GM11168 (cell line): ENCODE results near the gene EXOC3.

Experiments
- in situ Hi-C: fragments of 300-500 bp; cut with MboI; formaldehyde crosslinking; loops from one replicate; pipeline ENCODE4 v1.12.0; 2022; ENCODE audit warnings: low sequenced_read_pairs; ENCODE audit not compliant: unreplicated experiment

EXOC3 gene

DNA sequence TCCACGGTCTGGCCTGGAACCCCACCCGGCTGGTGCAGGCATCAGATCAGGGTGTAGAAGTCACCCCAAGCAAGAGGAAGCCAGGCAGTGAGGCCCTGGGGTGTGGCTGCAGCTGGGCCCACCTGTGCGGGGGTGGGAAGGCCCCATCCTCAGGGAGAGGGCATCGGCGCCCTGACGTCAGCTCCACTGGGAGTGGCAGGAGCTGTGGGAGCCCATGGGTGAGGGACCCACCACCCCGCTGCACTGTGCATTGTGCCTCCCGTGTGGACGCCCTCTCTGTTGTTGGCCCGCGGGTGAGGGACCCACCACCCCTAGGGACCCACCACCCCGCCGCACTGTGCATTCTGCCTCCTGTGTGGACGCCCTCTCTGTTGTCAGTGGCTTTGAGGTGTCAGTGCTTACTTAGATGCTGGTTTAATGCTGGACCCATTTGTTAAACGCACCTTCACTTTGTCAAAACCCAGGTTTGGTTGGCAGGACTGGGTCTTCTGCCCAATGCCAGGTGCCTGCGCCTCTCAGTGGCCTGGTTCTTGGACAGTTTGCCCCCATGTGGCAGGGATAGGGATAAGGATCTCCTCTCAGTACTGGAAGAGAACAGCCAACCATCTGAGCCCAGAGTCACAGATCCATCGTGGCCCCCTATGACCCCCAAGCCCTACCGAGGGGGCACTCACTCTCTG lies 6.9 kb upstream of the EXOC3 start:
- in situ Hi-C loops, result loop anchor here (10.0 kb wide), 1 partner anchor 121 kb away; no protein-coding TSS in a partner anchor

GRCh38 chr5:436641-436975 lies 6.4 kb upstream of the EXOC3 start:
- in situ Hi-C loops, result loop anchor here (10.0 kb wide), 1 partner anchor 122 kb away; no protein-coding TSS in a partner anchor

DNA sequence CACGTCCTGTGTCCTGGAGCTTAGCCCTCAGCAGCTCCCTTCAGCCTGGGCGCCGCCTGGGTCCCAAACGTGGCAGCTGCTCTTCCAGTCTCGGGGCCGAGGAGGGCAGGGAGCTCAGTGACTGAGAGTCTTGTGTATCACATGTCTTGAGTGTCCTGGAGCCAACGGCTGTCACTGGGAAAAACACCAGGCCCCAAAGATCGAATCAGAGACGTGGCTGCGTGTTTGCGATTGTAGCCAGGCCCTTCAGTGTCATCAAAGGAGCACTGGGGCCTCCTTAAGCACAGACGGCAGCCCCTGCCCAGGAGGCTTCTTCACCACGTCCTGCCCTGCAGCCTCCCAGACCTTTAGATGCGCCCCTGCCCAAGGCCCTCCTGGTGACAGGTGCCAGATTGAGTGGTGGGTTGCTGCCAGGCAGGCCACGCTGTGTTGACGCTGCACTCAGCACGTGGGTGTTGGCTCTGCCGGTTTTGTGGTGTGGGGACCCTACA lies 5.7 kb upstream of the EXOC3 start:
- in situ Hi-C loops, result loop anchor here (10.0 kb wide), 1 partner anchor 123 kb away; no protein-coding TSS in a partner anchor

GRCh38 chr5:438481-438981 lies 4.4 kb upstream of the EXOC3 start:
- in situ Hi-C loops, result loop anchor here (10.0 kb wide), 1 partner anchor 124 kb away; no protein-coding TSS in a partner anchor

- in situ Hi-C loops, result loop anchor here (10.0 kb wide), 1 partner anchor 124 kb away; no protein-coding TSS in a partner anchor
These were observed 3.8 kb upstream of the EXOC3 start for GRCh38 chr5:439181-439580.

- in situ Hi-C loops, result loop anchor here (10.0 kb wide), 1 partner anchor 125 kb away; no protein-coding TSS in a partner anchor
These were observed 3.3 kb upstream of the EXOC3 start for GRCh38 chr5:439636-440035.

DNA sequence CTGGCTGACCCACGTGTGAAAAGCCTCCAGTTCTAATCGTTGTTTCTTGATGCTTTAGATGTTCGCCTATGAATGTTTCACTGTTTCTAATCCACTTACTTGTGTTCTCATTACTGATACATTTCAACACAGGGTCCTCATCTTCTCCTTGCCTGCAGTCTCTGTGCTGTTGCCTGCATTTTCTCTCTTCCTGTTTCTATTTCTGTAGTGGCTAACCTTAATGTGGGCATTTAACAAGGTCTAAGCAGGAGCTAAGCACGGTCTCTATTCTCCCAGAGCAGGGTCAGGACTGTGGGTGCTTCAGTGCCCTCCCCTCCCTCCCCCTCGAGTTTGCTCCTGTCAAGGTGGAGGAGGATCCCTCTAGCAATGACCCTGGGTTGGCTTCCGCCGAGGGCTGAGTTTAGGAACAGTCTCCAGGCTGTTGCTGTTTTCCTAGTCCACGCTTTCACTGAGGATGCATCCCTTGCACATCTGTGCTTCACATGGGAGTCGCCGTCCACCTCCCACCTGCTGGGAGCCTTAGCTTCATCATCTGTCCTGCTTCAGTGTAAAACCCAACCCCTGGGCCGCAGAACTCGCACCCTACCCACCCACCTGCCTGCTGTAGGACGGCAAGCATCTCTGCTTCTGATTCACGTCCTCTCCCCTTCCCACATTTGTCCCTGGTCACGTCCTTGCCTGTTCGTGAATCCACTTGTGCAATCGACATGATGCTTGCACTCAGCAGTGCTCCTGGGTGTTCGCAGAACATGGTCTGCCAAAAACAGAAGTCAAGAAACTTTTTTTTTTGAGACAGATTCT lies 2.4 kb upstream of the EXOC3 start:
- in situ Hi-C loops, result no loop called here

DNA sequence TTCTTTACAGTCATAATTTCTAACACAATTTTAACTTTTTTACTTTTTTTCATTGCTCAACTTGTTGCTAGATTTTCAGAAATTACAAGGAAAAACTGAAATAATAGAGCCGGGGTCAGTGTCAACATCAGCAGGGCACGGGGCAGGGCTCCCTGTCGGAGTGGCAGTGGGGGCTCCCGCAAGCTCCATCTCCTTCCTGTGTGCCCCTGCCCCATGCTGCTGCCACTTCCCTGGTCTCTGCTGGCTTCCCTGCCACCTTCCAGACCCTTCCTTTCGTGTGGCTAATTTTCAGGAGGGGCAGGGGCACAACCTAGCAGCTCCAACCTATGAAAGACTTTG lies 1.0 kb upstream of the EXOC3 start:
- in situ Hi-C loops, result no loop called here

DNA sequence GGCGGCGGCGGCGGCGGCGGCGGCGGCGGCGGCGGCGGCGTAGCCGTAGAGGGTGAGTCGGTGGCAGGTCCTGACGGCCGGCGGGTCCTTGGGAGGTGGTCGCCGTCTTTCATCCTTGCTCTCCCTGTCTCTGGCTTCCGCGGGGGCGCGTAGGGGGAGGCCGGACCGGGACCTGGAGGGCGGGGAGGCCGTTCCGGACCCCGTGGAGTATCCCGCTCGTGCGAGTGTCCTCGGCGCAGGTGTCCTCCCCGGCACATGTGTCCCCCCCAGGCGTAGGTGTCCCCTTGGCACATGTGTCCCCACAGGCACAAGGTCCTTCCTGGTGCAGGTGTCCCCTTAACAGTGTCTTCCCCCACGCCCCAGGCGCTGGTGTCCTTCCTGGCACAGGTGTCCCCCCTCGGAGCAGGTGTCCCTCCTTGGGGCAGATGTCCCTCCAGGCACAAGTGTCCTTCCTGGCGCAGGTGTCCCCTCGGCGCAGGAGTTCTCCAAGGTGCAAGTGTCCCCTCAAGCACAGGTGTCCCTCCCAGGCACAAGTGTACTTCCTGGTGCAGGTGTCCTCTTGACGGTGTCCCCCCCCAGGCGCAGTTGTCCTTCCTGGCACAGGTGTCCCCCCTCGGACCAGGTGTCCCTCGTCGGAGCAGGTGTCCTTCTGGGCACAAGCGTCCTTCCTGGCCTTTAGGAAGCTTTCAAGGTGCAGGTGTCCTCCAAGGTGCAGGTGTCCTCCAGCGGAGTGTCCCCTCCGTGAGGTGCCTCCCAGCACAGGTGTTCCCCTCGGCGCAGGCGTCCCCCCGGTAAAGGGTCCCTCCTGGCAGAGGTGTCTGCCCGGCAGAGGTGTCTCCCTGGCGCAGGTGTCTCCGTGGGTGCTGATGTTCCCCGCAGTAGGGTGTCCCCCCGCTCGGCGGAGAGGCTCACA lies 519 bp downstream of the EXOC3 start:
- in situ Hi-C loops, result no loop called here

- in situ Hi-C loops, result no loop called here
These were observed 1.2 kb downstream of the EXOC3 start for GRCh38 chr5:444226-444625.

DNA sequence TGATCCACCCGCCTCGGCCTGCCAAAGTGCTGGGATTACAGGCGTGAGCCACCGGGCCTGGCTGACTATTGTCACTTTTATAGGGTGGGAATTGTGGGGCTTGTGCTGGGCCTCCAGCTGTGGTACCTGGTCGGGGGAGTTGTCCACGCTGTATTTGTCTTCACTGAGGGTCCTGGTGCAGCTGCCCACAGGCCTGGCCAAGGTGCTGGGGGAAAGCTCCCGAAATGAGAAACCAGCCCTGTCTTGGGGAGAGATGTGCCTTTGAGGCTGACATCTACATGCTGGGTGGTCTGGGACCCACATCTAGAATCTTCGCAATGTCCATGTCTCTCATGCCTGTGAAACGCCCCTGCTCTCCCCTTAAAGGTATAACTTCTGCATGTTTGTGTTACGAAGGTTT lies 2.6 kb downstream of the EXOC3 start:
- in situ Hi-C loops, result no loop called here

GRCh38 chr5:446066-446882 lies 3.3 kb downstream of the EXOC3 start:
- in situ Hi-C loops, result no loop called here

DNA sequence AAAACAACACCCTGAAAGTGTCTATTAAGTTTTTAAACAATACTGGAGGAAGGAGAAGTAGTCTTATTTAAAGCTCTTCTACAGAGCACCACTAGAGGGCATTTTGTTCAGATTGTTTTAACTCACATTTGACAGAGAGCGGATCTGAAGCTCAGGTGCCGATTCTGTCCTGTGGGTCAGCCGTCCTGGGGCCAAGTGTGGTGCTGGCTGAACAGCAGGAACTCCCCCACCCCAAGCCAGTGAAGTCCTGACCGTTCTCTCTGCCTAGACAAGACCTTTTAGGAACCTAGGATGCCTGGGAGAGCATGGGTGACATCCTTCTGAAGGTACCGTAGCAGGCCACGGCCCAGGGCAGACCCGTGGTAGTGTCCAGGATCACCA lies 3.9 kb downstream of the EXOC3 start:
- in situ Hi-C loops, result no loop called here

GRCh38 chr5:447501-447900 lies 4.5 kb downstream of the EXOC3 start:
- in situ Hi-C loops, result no loop called here

GRCh38 chr5:448061-448765 lies 5.2 kb downstream of the EXOC3 start:
- in situ Hi-C loops, result no loop called here

GRCh38 chr5:448766-449090 lies 5.8 kb downstream of the EXOC3 start:
- in situ Hi-C loops, result no loop called here

DNA sequence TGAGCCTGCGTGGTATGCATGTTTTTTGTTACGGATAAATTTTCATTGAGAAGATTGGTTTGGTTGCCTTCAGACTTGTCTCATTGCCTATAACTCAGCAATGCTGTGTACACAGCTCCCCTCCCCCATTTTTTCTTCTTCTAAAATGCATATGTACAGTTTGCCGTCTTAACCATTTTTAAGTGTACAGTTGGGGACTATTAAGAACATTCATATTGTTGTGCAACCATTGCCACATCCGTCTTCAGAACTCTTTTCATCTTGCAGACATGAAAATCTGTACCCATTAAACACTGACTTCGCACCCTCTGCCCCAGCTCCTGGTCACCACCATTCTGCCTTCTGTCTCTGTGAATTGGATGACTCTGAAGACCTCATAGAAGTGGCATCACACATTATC lies 6.2 kb downstream of the EXOC3 start:
- in situ Hi-C loops, result no loop called here

GRCh38 chr5:451587-452458 lies 8.8 kb downstream of the EXOC3 start:
- in situ Hi-C loops, result no loop called here
